GM19238 (cell line): Measurements from ENCODE around the gene CEMIP.

Source experiments
- DNase-seq: peaks from one replicate; pipeline ENCODE4 v3.0.0; 2011; ENCODE audit warnings: low spot score; ENCODE audit not compliant: insufficient read length

CEMIP gene

DNA sequence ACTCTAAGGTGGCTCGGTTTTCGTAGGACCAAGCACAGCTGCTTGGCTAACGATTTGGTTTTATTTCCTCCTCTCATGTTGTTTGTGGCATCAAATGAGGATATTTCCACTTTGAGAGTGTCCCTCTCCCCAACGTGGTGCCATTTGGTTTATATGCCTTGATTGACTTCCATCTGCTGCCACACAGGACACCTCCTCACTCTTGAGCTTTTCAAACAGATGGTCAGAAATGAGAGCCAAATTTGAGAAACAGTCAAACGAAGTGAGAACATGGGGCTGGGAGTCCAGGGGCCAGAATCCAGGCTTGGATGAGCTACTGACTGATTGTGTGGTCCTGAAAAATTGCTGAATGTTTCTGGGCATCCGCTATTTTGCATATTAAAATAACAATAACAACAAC is 43.5 kb downstream of the CEMIP start:
- no peak for DNase-seq

DNA sequence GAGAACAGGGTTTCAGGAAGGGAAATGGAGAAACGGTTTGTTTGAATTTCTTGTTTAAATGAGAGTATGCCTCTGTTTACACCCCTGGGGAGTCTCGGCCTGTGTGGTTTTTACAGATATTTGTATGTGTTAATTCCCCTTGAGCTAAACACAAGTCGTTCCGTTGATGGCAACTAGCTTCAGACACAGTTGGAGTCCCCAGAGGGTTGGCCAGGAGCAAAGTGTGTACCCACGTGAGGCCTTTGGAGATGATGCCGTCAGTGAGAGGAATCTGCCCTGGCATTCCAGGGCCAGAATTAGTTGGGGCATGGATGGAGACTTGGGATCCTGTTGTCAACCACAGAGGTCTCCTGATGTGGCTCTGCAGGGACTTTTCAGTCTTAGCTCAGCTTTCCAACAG is 44.0 kb downstream of the CEMIP start:
- no peak for DNase-seq

DNA sequence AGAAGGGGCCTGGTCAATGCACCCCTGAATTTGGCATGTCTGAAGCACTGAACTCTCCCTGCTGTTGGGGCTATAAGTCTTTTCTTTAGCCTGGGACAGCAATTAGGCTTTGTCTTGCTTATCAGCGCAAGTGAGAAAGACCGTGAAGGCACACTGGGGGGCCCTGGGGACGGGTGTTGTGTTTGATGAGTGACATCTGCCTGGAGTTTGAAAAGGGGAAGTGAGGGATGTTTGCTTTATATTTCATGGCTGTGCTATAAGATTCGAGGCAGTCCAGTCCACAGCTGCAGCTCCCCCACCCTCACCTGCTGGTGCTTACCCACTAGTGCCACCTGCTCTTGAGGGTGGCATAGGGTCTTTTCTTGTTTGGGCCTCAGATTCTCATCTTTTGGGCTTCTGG is 44.8 kb downstream of the CEMIP start:
- no peak for DNase-seq

DNA sequence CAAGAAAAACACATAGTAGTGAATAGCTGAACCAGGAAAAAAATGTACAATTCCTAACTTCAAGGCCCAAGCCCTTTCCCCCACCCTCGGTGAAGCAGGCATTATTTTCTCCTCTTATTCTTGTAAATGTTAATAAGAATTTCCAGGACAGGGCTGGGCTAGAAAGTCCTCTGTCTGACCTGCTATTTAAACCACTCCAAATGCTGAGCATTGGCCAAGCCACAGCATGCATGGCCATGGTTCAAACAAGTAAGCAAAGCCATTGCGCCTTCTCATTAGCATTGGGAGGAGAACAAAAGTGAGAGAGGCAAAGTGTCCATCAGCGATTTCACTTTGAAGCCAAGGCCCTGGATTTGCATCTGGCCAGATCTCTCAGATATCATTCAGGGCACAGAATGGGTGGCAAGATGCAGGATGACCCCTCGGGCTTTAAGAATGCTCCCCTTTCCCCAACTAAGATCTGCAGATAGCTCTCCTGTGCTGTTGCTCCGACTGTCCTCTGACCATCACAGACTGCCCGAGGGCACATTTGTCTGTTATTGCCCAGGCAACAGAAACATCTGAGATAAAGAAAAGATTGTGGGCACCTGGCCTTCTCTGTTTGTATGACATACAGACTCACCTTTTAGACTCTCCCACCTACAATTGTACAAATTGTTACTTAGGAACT is 46.3 kb downstream of the CEMIP start:
- no peak for DNase-seq

DNA sequence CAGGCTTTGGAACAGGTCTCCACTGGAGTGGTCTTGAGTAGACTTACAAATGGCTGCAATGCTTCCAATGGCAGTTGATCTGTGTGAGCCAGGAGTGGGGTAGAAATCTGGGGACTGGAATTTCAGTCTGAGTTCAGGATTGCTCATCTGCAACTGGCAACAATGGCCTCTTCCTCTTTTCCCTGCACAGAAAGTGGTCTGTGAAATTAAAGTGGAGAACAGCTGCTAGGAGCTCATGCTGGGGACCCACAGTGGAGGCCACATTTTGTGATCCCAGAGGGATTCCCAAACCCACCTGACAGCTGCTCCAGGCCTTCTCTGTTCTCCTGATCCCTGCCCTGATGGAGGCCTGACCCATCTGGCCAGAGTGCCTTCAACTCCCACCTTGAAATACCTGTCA is 49.6 kb downstream of the CEMIP start:
- DNase-seq: no peak

- no peak for DNase-seq
Observed at GRCh38 chr15:80830677-80831076, 51.5 kb downstream of the CEMIP start.

DNA sequence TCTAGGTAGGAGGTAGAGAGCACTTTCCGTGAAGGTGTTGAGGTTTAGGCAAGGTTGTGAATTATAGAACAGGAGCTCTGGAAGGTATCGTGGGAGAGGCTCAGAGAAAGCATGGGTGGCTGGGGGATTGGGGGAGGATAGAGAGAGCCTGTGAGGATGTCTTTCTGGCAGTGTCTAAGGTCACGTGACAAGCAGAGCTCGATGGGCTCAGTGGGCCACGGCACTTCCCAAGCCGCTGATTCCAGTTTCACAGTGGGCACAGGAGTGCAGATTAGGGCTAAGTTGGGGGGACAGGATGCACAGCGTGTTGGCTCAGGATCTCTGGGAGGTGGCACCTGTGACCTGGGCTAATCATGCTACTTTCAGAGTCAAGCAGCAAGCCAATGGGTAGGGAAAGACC is 52.0 kb downstream of the CEMIP start:
- DNase-seq: no peak

DNA sequence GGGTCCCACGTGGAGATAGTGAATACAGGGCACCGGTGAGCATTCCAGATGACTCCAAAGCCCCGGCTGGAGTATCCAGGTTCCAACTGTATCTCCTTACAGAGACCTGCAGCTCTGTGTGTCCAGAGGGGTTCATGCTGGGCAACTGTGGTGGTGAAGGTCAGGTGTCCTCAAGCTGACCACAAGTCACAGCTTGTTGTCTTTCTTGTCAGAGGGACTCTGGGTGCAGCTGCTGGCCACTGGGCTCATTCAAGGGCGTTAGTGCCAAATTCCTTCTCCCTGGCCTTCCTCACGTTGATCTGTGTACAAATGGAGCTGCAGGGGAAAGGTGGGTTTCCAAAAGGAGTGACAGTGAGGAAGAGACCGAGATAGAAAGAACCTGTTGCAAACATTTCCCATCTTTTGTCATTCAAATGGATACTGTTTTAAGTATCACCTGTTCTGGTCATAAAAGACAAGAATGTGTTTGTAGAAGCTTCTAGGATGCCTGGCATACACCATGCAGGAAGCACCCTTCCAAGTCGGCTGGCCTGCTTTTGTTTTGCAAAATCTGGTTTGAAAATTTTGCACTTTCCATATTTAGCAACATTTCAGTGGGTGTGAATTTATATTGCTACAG is 52.5 kb downstream of the CEMIP start:
- DNase-seq: no peak

DNA sequence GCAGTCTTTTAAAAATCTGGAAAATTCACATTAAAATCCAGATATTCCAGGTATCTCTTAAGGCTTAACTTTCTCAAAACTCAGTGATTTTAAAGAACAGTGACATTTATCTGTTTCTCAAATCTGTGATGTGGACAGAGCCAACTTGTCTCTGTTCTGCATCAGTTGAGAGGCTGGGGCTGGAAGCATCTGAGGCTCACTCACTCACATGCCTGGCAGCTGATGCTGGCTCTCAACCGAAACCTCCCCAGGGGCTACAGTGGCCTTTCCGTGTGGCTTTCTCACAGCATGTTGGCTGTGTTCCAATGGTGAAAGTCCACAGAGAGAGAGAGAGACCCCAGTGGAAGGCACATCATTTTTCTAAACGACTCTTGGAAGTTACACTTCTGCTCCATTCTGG is 53.5 kb downstream of the CEMIP start:
- DNase-seq: no peak

DNA sequence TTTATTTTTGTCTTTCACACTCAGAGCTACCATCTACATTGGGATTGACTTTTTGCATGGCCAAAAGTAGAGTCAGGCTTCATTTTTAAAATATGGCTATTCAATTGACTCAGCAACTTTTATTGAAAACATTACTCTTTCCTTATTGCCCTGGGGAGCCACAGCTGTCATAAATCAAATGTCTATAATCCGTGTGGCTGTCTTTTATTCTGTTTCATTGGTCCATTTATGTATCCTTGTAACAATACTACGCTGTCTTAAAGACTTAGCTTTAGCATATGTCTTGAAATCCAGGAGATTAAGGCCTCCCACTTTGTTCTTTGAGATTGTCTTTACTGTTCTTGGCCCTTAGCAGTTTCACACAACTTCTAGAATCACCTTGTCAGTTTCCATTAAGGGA is 55.2 kb downstream of the CEMIP start:
- DNase-seq: no peak

DNA sequence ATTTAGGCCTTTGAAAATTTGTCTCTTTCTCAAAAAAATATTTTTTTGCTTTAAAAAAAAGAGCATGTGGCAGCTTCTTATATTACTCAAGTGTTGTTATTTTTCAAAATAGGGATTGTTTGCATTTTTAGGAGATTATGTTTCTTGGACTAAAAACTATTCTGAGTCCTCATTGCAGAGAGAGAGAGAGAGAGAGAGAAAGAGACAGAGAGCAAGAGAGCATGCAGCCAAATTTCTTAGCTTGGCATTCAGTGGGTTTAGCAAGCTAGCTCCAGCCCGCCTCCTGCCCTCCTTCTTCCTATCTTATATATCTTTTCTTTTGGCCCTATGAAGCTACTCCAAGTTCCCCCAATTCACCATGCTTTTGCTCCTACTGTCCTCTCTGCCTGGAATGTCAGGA is 55.7 kb downstream of the CEMIP start:
- DNase-seq: no peak

- no peak for DNase-seq
Observed at GRCh38 chr15:80835336-80835735, 56.2 kb downstream of the CEMIP start.

DNA sequence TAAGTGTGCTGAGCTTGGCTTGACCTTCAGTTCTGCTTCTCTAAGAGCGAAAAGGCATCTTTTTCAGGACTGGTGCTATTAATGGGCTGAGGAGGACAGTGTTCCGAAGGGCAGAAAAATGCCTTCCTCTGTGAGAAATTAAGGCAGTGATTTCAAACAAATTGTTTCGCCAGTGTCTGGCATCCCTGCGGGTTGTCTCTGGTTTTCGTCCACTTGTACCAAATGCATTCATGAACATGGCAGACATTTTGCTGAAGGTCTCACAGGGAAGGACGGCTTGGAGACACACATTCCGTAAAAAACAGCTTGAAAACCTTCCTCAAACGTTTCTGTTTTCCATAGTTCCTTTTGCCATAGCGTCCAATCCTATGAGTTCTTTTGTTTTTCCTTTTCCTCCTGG is 57.1 kb downstream of the CEMIP start:
- DNase-seq: no peak

GRCh38 chr15:80837006-80837405 is 57.8 kb downstream of the CEMIP start:
- no peak for DNase-seq

DNA sequence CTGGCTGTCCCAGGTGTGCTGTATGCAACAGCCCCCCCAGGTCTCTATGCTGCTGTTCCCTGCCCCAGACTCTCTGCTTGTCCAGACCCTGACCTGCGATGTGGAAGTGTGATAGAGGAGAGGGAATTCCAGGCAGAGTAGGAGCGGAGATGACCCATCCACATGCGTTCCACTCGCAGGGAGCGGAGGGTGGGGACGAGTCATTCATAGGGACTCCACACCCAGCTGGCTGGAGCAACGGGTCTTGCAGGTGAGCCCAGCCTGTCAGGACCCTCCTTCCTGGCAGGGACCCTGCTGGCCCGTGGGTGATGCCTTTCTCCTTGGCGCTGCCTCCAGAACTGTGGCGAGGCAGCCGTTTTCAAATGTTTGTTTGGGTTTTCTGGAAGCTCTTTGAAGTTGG is 58.8 kb downstream of the CEMIP start:
- no peak for DNase-seq

GRCh38 chr15:80838666-80839065 is 59.5 kb downstream of the CEMIP start:
- no peak for DNase-seq

GRCh38 chr15:80839764-80840130 is 60.6 kb downstream of the CEMIP start:
- DNase-seq: no peak

GRCh38 chr15:80840182-80841130 is 61.3 kb downstream of the CEMIP start:
- no peak for DNase-seq

- DNase-seq: no peak
Observed at GRCh38 chr15:80841541-80841940, 62.4 kb downstream of the CEMIP start.

DNA sequence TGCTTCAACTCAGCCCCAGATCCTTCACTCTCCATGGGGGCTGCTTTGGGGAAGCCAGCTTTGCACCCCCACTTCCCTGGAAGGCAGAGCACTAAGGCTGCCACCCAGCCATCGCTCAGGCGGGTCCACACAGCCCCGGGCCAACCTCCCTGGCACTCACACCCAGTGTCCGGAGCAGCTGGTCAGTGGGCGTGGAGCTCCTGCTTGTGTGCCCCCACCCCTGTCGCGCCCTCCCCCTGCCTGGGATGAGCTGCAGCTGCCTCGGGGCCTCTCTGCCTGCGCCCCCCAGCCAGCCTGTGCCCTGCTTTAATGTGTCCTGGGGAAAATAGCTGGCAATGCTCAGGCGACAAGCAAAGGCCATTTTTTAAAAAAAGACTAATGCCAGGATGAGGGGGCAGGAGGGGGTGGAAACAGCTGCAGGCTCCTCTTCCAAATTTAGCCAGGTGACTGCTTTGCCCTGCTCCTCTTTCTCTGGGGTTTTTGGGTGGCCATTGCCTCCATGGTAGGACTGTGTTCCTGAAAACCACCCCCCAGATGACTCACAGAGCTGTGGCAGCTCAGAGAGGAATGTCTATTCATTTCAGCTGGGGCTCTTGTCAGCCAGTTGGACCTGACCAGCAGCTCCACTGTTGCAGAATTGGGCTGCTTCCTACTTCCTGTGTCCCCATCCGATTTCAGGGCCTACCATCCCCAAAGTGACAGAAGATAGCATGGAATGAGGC is 65.0 kb downstream of the CEMIP start:
- no peak for DNase-seq

DNA sequence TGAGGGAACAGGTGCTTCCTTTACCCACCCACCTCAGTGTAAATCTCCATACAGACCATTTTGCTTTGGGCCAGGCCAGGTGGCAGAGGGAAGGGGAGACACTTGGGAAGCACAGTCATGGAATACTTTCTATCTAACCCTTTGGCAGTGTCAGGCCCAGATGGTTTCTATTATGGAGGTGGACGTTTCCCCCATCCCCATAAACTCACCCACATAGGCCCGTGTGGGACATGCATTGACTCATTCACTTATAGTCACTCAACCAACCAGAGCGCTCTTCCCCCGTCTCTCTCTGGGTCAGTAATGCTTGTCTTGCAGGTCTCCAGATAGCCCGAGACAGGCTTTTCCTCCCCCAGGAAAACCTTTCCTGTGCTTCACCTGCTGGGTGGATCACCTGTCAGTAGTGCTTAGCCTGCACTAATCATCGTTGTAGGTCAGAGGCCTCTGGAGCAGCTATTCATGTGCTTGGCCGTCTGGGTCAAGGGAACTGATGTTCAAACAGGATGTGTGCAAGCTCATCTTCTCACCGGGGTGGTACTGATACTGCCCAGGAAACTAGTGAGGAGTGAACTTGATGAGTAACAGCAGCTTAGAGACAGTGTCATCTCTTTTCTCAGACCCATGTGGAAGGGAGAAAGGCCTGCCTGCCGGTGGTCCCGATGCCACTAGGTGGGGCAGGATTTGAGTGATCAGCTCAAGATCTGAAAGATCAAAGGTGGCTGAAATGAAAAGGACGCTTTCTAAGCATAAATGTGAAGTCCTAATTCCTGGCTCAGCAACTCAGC is 67.1 kb downstream of the CEMIP start:
- DNase-seq: no peak
